A673 (cell line): ENCODE data around the gene SDF4. TPM values are rescaled to one million over a fixed set of nuclear protein-coding genes. Genes with fewer than 3 reads are reported as not detected.

Experiments used
- BruUV-seq: library from RNA; stranded (reverse); fragments of 400-500 nt; replicated peaks from 2 replicates; lab custom pipeline; 2021; lab: Mats Ljungman, UMichigan
- CTCF ChIA-PET: fragments of 300-600 bp; sonication (Branson Sonifier 250); formaldehyde crosslinking; loops from one replicate; lab custom pipeline; 2022; ENCODE audit warnings: antibody characterized with exemption; lab: Charles Lee
- POLR2A ChIA-PET: fragments of 300-600 bp; sonication (Branson Sonifier 250); formaldehyde crosslinking; loops from one replicate; lab custom pipeline; 2022; ENCODE audit warnings: antibody characterized with exemption; ENCODE audit not compliant: low non-redundant PET; lab: Charles Lee
- DNase-seq: peaks from one replicate; pipeline ENCODE4 v3.0.0-alpha.2; 2015; ENCODE audit warnings: low spot score
- H3K27ac ChIP-seq: fragments of 200-600 bp; sonication (generic); 2 replicates; pipeline ENCODE4 v1.5.1; 2016; ENCODE audit warnings: mixed run types, low read depth, mild to moderate bottlenecking, mixed read lengths, antibody characterized with exemption, low read length; ENCODE audit not compliant: poor library complexity, severe bottlenecking
- H3K27me3 ChIP-seq: fragments of 200-600 bp; sonication (generic); replicated peaks from 2 replicates; pipeline ENCODE4 v1.6.1; 2017; ENCODE audit warnings: mixed run types, low read depth, mild to moderate bottlenecking, mixed read lengths, antibody characterized with exemption, low read length; ENCODE audit not compliant: insufficient read depth, poor library complexity
- H3K36me3 ChIP-seq: fragments of 200-600 bp; sonication (generic); 2 replicates; pipeline ENCODE4 v1.6.1; 2016; ENCODE audit warnings: mixed run types, mild to moderate bottlenecking, mixed read lengths, antibody characterized with exemption, low read length; ENCODE audit not compliant: insufficient read depth, poor library complexity, severe bottlenecking
- H3K4me1 ChIP-seq: fragments of 200-600 bp; sonication (generic); 2 replicates; pipeline ENCODE4 v1.6.1; 2017; ENCODE audit warnings: mixed run types, mild to moderate bottlenecking, mixed read lengths, antibody characterized with exemption, low read length; ENCODE audit not compliant: insufficient read depth, poor library complexity, severe bottlenecking
- H3K4me3 ChIP-seq: fragments of 200-600 bp; sonication (generic); 2 replicates; pipeline ENCODE4 v1.5.1; 2016; ENCODE audit warnings: low read depth, mixed run types, mild to moderate bottlenecking, mixed read lengths, low read length; ENCODE audit not compliant: poor library complexity, severe bottlenecking
- H3K9me3 ChIP-seq: fragments of 200-600 bp; sonication (generic); 2 replicates; pipeline ENCODE4 v1.6.1; 2016; ENCODE audit warnings: mixed run types, low read depth, mild to moderate bottlenecking, mixed read lengths, antibody characterized with exemption, low read length; ENCODE audit not compliant: poor library complexity, severe bottlenecking
- CTCF ChIP-seq: fragments of 300-800, 200-600 bp; sonication (generic); conservative IDR thresholded peaks from 2 replicates; pipeline ENCODE4 v1.5.1; 2017; ENCODE audit warnings: low read depth, mild to moderate bottlenecking, antibody characterized with exemption, low read length, moderate library complexity, mixed read lengths
- EZH2 ChIP-seq: fragments of 200-600 bp; sonication (generic); IDR thresholded peaks from 2 replicates; pipeline ENCODE4 v1.6.1; 2017; ENCODE audit warnings: borderline replicate concordance, low read depth, mild to moderate bottlenecking, mixed read lengths, antibody characterized with exemption, low read length; ENCODE audit not compliant: poor library complexity, severe bottlenecking
- intact Hi-C: fragments of 100-400 bp; cut with micrococcal nuclease; formaldehyde crosslinking; loops from one replicate; pipeline ENCODE4 v1.10.0; 2022; ENCODE audit not compliant: unreplicated experiment
- total RNA-seq: library from RNA; stranded (reverse); gene quantifications from 2 replicates; pipeline ENCODE4 v1.2.3, GENCODE V29; 2021

Gene SDF4
- total RNA-seq, 1 experiment from 2014 or later, result 133 TPM

GRCh38 chr1:1218524-1219200 is 13.1 kb downstream of the SDF4 start:
- Histone ChIP-seq H3K4me3 (no peak overlapping the region), H3K4me1 (peaks cover 18% of the 10 kb centered on the region), H3K27me3 (no peaks in the 10 kb centered on the region), H3K27ac (peak overlapping the region; percentile 37), H3K9me3 (no peaks in the 10 kb centered on the region), H3K36me3 (peaks cover 31% of the 10 kb centered on the region)
- no peak for TF ChIP-seq EZH2
- TF ChIP-seq CTCF, result no peak
- CTCF ChIA-PET, result no interaction called here
- intact Hi-C loops, result loop anchor here (5.0 kb wide), 1 partner anchor 46 kb away; the partner anchor contains the start of gene TTLL10
- no TSS peak for BruUV-seq
- POLR2A ChIA-PET, result no interaction called here
- DNase-seq, result no peak

- ChIA-PET CTCF (no interaction called here), POLR2A (no interaction called here)
- DNase-seq, result peak; percentile 72
- Histone ChIP-seq H3K9me3 (no peaks in the 10 kb centered on the region), H3K27ac (peak overlapping the region; percentile 37), H3K4me3 (no peak overlapping the region), H3K27me3 (no peaks in the 10 kb centered on the region), H3K36me3 (peaks cover 31% of the 10 kb centered on the region), H3K4me1 (peaks cover 18% of the 10 kb centered on the region)
- intact Hi-C loops, result loop anchor here (5.0 kb wide), 1 partner anchor 46 kb away; the partner anchor contains the start of gene TTLL10
- TF ChIP-seq CTCF (no peak), EZH2 (no peak)
- no TSS peak for BruUV-seq
Measured at GRCh38 chr1:1217621-1218523, 13.9 kb downstream of the SDF4 start.

GRCh38 chr1:1216770-1217620 is 14.8 kb downstream of the SDF4 start:
- no peak for DNase-seq
- TF ChIP-seq CTCF (no peak), EZH2 (no peak)
- Histone ChIP-seq H3K4me1 (peaks cover 18% of the 10 kb centered on the region), H3K36me3 (peaks cover 25% of the 10 kb centered on the region), H3K9me3 (no peaks in the 10 kb centered on the region), H3K4me3 (no peak overlapping the region), H3K27ac (no peak overlapping the region), H3K27me3 (no peaks in the 10 kb centered on the region)
- intact Hi-C loops, result loop anchor here (5.0 kb wide), 1 partner anchor 45 kb away; the partner anchor contains the start of gene TTLL10
- ChIA-PET CTCF (no interaction called here), POLR2A (no interaction called here)
- BruUV-seq, result TSS peak; percentile 91
